NT2/D1 (cell line): ENCODE data around the gene ZNF79.

Source experiments
- DNase-seq: peaks from one replicate; pipeline ENCODE4 v3.0.0-alpha.2; 2011; ENCODE audit warnings: low read depth, low spot score
- H3K27me3 ChIP-seq: 2 replicates; pipeline ENCODE4 v1.6.0; 2011; ENCODE audit warnings: mild to moderate bottlenecking; ENCODE audit not compliant: insufficient read length, insufficient read depth
- H3K36me3 ChIP-seq: 2 replicates; pipeline ENCODE4 v1.6.1; 2011; ENCODE audit warnings: mild to moderate bottlenecking, low read length, mixed read lengths; ENCODE audit not compliant: insufficient read depth, insufficient read length
- H3K4me1 ChIP-seq: 2 replicates; pipeline ENCODE4 v1.5.1; 2011; ENCODE audit not compliant: insufficient read depth, insufficient read length
- H3K4me3 ChIP-seq: 2 replicates; pipeline ENCODE4 v1.5.1; 2011; ENCODE audit warnings: low read depth; ENCODE audit not compliant: insufficient read length
- H3K9ac ChIP-seq: 2 replicates; pipeline ENCODE4 v1.6.0; 2011; ENCODE audit warnings: low read depth; ENCODE audit not compliant: insufficient read length
- H3K9me3 ChIP-seq: 2 replicates; pipeline ENCODE4 v1.5.1; 2011; ENCODE audit warnings: mild to moderate bottlenecking, low read length; ENCODE audit not compliant: insufficient read depth
- SUZ12 ChIP-seq: IDR thresholded peaks from 2 replicates; pipeline ENCODE4 v1.6.1; 2011; ENCODE audit not compliant: insufficient read length, insufficient read depth; ENCODE audit errors: extremely low read depth
- YY1 ChIP-seq: IDR thresholded peaks from 2 replicates; pipeline ENCODE4 v1.6.1; 2011; ENCODE audit not compliant: insufficient read length, insufficient read depth
- ZNF274 ChIP-seq: IDR thresholded peaks from 2 replicates; pipeline ENCODE4 v1.6.1; 2011; ENCODE audit warnings: mild to moderate bottlenecking, low read depth, low read length

Gene ZNF79

DNA sequence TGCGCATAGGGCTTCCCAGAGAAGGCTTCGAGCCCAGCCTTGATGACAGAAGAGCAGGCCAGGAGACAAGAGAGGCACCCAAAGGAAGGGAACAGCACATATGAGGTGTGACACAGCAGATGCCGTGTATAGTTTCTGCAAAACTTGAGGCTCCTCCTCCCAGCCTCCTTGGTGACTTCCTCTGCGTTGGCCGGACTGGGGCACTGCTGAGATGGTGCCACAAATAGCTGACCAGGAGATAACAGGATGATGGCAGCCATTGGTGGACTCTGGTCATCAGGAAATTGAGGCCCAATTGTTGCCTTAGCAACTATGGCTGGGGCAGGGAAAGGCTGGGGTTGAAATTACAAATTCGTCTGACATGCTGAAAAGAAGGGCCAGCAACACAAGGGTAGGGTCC is 4.8 kb upstream of the ZNF79 start:
- H3K4me3 ChIP-seq = no peak overlapping the region
- no peak for TF ChIP-seq SUZ12
- TF ChIP-seq YY1 = no peak
- no peak for TF ChIP-seq ZNF274

DNA sequence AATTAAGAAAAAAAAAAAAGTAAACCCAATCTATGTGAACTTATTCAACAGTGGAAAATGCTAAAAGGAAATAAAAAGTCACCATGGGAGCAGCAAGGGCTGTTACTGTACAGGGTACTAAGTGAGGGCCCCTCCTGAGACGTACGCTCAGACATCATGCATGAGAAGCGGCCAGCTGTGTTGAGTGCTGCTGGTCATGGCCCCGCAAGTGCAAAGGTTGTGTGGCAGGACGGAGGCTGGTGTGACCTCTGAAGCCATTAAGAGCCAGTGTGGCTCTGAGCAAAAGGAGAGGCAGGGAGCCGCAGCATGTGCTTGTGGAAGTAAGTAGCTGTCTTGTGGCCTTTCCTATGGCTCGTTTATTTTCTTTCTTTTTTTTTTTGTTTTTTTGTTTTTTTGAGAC is 3.1 kb upstream of the ZNF79 start:
- H3K36me3 ChIP-seq = peaks cover 10% of the 10 kb centered on the region
- no peak overlapping the region for H3K9ac ChIP-seq
- no peak for TF ChIP-seq YY1
- TF ChIP-seq SUZ12 = no peak
- no peak for TF ChIP-seq ZNF274
- H3K4me1 ChIP-seq = peaks cover 13% of the 10 kb centered on the region
- no peaks in the 10 kb centered on the region for H3K9me3 ChIP-seq
- no peak for DNase-seq
- no peaks in the 10 kb centered on the region for H3K27me3 ChIP-seq
- no peak overlapping the region for H3K4me3 ChIP-seq

More for the DNA sequence above, 4.8 kb upstream of the ZNF79 start:
- no peak overlapping the region for H3K9ac ChIP-seq
- no peak for DNase-seq
- H3K9me3 ChIP-seq = no peaks in the 10 kb centered on the region
- peaks cover 13% of the 10 kb centered on the region for H3K4me1 ChIP-seq
- H3K27me3 ChIP-seq = no peaks in the 10 kb centered on the region
- H3K36me3 ChIP-seq = peaks cover 10% of the 10 kb centered on the region

DNA sequence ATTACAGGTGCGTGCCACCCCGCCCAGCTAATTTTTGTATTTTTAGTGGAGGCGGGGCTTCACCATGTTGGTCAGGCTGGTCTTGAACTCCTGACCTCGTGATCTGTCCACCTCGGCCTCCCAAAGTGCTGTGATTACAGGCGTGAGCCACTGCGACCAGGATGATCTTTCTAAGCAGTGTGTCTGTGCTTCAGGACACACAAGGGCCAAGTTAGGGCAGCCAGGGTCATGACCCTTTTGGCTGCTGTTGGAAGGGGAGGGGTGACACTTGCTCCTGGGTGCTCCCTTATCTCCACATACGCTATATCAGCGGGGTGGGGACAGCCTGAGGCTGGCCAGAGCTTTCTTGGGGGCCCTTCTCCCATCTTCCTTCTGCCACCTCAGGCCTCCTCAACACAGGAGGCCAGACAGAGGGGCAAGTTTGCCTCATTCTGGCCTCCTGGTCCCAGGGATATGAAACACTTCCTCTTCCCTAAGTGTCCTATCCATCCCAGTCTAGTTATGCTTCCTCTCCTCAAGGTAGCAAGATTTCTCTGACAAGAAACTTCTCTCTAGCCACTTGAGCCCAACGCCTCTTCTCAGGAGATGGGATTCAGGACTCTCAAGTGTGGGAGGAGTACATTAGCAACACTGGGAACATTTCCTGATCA is 1.9 kb upstream of the ZNF79 start:
- H3K9ac ChIP-seq = peak overlapping the region; percentile 95
- no peak for TF ChIP-seq SUZ12
- TF ChIP-seq YY1 = no peak
- TF ChIP-seq ZNF274 = no peak
- peaks cover 17% of the 10 kb centered on the region for H3K36me3 ChIP-seq
- peaks cover 13% of the 10 kb centered on the region for H3K4me1 ChIP-seq
- H3K27me3 ChIP-seq = no peaks in the 10 kb centered on the region
- H3K9me3 ChIP-seq = no peaks in the 10 kb centered on the region
- H3K4me3 ChIP-seq = peak overlapping the region; percentile 91
- DNase-seq = no peak

DNA sequence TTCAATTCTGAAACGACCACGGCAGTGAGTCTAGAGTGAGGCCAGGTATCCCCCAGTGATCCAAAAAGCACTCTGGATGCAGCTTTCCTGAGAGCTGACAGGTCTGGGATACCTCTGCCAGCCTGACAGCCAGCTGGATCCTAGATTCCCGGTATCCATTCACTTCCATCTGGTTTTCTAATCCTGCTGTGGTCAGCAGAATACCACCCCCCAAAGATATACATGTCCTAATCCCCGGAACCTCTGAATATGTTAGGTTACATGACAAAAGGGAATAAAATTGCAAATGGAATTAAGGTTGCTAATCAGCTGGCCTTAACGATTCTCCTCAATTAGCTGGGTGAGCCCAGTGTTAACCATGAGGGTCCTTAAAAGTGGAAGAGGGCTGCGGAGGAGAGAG is 1.4 kb upstream of the ZNF79 start:
- TF ChIP-seq YY1 (no peak), SUZ12 (no peak), ZNF274 (no peak)
- no peaks in the 10 kb centered on the region for H3K27me3 ChIP-seq
- H3K4me3 ChIP-seq = peak overlapping the region; percentile 91
- peak overlapping the region; percentile 95 for H3K9ac ChIP-seq
- no peak for DNase-seq
- peaks cover 13% of the 10 kb centered on the region for H3K4me1 ChIP-seq
- H3K36me3 ChIP-seq = peaks cover 17% of the 10 kb centered on the region
- no peaks in the 10 kb centered on the region for H3K9me3 ChIP-seq

DNA sequence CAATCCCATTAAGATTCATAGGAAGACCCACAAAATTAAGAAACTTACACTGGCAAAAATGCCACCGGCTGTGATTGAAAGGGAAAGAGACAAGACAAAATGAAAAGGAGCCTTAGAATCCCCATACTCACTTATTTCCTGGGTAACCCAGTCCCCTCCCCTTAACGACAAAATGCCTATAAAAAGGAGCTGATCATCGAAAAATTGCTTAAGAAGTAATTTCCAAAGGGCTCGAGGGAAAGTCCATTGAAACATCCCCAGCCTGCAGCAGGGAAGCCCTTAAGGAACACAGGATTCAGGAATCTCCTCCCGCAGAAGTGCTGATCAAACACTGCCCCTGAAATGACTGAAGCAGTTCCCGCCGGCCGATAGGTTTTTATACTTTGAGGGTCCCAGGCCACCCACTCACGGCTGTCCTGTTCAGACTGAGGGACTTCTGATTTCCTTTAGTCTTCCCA is 677 bp upstream of the ZNF79 start:
- H3K9me3 ChIP-seq = no peaks in the 10 kb centered on the region
- DNase-seq = no peak
- TF ChIP-seq YY1 = no peak
- no peak for TF ChIP-seq SUZ12
- TF ChIP-seq ZNF274 = no peak
- H3K36me3 ChIP-seq = peaks cover 16% of the 10 kb centered on the region
- peaks cover 11% of the 10 kb centered on the region for H3K4me1 ChIP-seq
- peak overlapping the region; percentile 91 for H3K4me3 ChIP-seq
- H3K9ac ChIP-seq = peak overlapping the region; percentile 95
- no peaks in the 10 kb centered on the region for H3K27me3 ChIP-seq

DNA sequence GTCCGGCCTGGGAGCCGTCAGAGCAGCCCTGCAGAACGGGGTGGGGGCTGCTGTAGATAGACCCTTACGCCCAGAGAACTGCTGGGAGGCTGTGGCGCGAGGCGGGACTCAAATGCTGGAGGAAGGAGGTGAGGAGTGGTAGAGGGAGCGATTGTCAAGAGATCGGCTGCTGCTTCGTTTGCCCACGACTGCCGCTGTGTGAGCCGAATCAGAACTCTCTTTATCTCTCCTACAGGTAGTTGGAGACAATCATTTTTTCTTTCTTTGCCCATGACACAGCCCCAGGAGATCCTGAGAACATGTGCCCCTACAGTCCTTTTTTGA is 456 bp downstream of the ZNF79 start:
- H3K9me3 ChIP-seq = no peaks in the 10 kb centered on the region
- no peak for TF ChIP-seq ZNF274
- TF ChIP-seq YY1 = no peak
- no peak for TF ChIP-seq SUZ12
- H3K36me3 ChIP-seq = peaks cover 21% of the 10 kb centered on the region

DNA sequence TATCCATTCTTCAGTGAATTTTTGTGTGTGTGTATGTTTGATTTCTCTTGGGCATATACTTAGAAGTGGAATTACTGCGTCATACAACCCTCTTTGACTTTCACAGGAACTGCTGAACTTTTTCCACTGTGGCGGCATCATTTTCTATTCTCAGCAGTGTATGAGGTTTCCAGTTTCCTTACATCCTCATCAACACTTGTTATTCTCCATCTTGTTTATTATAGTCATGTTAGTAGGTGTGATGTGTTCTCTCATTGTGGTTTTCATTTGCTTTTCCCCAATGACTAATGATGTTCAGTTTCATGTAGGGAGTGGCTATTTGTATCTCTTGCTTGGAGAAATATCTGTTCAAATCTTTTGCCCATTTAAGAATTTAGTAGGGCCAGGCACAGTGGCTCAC is 2.6 kb downstream of the ZNF79 start:
- peaks cover 6% of the 10 kb centered on the region for H3K4me1 ChIP-seq
- H3K9ac ChIP-seq = no peak overlapping the region
- no peak for DNase-seq
- no peaks in the 10 kb centered on the region for H3K9me3 ChIP-seq
- TF ChIP-seq ZNF274 = no peak
- no peak for TF ChIP-seq SUZ12
- no peak for TF ChIP-seq YY1
- peaks cover 34% of the 10 kb centered on the region for H3K36me3 ChIP-seq
- H3K27me3 ChIP-seq = no peaks in the 10 kb centered on the region
- no peak overlapping the region for H3K4me3 ChIP-seq

More for the DNA sequence above, 456 bp downstream of the ZNF79 start:
- no peaks in the 10 kb centered on the region for H3K27me3 ChIP-seq
- H3K4me3 ChIP-seq = peak overlapping the region; percentile 91
- H3K9ac ChIP-seq = peak overlapping the region; percentile 95
- no peak for DNase-seq
- H3K4me1 ChIP-seq = peaks cover 6% of the 10 kb centered on the region
